Thymus (tissue), 11 donors: ENCODE results near the gene LTO1. TPM values are rescaled to one million over a fixed set of nuclear protein-coding genes. Genes with fewer than 3 reads are reported as not detected.

ENCODE experiments used
- DNase-seq, 9 donors: peaks; one replicate each; pipeline ENCODE4 v3.0.0-alpha.2; 2013; ENCODE audit warnings: low spot score in 9 of 9, low read depth in 6 of 9, missing footprints in 1 of 9
- H3K27ac ChIP-seq, 2 donors: one replicate each; pipeline ENCODE4 v1.5.1; 2013; ENCODE audit warnings: control low read depth in 1 of 2, low read depth in 1 of 2, low read length in 1 of 2, mild to moderate bottlenecking in 1 of 2, moderate library complexity in 1 of 2
- H3K27me3 ChIP-seq, 2 donors: one replicate each; pipeline ENCODE4 v1.5.1; 2013; ENCODE audit warnings: low read length in 1 of 2; ENCODE audit not compliant: control insufficient read depth in 2 of 2, insufficient read depth in 1 of 2
- H3K36me3 ChIP-seq, 2 donors: one replicate each; pipeline ENCODE4 v1.5.1; 2013; ENCODE audit warnings: low read length in 1 of 2, mild to moderate bottlenecking in 1 of 2, moderate library complexity in 1 of 2; ENCODE audit not compliant: control insufficient read depth in 2 of 2, insufficient read depth in 2 of 2
- H3K4me1 ChIP-seq, 2 donors: one replicate each; pipeline ENCODE4 v1.5.1; 2013; ENCODE audit warnings: low read length in 2 of 2; ENCODE audit not compliant: control insufficient read depth in 2 of 2, insufficient read depth in 2 of 2
- H3K4me3 ChIP-seq, 2 donors: one replicate each; pipeline ENCODE4 v1.5.1; 2013; ENCODE audit warnings: low read length in 2 of 2, control low read depth in 1 of 2, mild to moderate bottlenecking in 1 of 2
- H3K9me3 ChIP-seq, 2 donors: one replicate each; pipeline ENCODE4 v1.5.1; 2013; ENCODE audit warnings: low read length in 1 of 2, mild to moderate bottlenecking in 1 of 2; ENCODE audit not compliant: control insufficient read depth in 2 of 2, insufficient read depth in 1 of 2
- WGBS: extraction: QIAGEN DNeasy Blood & Tissue Kit; methylation state at CpG from one replicate; pipeline ENCODE4 v1.1.7; 2013; 5-methylcytosine and 5-hydroxymethylcytosine counted together
- polyA plus RNA-seq: library from polyadenylated mRNA; stranded (reverse); fragments of 200-250 nt; gene quantifications from one replicate; pipeline ENCODE4 v1.2.3, GENCODE V29; 2013
- total RNA-seq: library from RNA; stranded (reverse); fragments of 120-200 nt; gene quantifications from one replicate; pipeline ENCODE4 v1.2.4, GENCODE V29; 2013
- donor health status: healthy.

Gene LTO1
- total and polyA plus RNA-seq, 2 donors, result 11.8 to 29.3 TPM

- Histone ChIP-seq H3K4me3 (no peak overlapping the region), H3K27ac (no peak overlapping the region), H3K27me3 (peaks cover 3% of the 10 kb centered on the region in 2 donors), H3K4me1 (peaks cover 13 to 20% of the 10 kb centered on the region in 2 donors), H3K36me3 (peaks cover 28 to 40% of the 10 kb centered on the region in 2 donors), H3K9me3 (peaks cover 0 to 3% of the 10 kb centered on the region in 2 donors)
- no peak for DNase-seq
- 98% methylated on average over 10 of the region's 10 CpGs for WGBS
Measured at GRCh38 chr11:69671734-69672465, 3.3 kb downstream of the LTO1 start.

DNA sequence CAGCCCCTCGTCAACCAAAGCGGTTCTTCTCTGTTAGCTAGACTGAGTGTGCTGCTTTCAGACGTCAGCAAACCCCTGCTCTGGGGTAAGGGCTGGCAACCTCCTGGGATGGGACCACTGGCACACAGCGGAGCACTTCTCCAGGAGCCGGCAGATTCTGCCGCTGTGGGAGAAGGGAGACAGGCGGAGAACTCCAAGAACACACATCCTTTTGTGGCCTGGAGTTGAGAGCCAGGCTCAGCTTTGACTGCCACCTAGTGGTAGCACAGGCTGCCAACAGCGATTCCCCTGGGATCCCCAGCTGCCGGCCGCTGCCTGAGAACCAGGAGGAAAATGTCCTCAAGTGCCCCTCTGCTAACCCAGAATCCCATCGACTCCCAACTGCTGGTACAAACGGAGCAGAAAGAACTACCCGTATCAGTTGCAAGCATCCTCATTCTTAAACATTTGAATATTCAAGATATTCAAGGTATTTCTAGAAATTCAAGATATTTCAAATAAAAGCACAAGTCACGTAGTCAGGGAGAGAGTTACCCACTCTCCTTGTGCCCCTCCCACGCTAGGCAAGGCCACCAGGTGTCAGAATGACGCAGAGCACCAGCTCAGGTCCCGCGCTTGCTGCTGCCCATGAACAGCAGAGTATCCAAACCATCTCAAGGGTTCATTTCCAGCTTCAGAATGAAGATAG lies 4.9 kb downstream of the LTO1 start:
- peaks cover 0 to 3% of the 10 kb centered on the region in 2 donors for H3K9me3 ChIP-seq
- H3K27ac ChIP-seq, result no peak overlapping the region
- peak in 7 of 9 donors; percentile 11 to 56 (median 35) for DNase-seq
- no peaks in the 10 kb centered on the region for H3K27me3 ChIP-seq
- no peak overlapping the region for H3K4me3 ChIP-seq
- H3K4me1 ChIP-seq, result peaks cover 13 to 17% of the 10 kb centered on the region in 2 donors
- 64% methylated on average over 18 of the region's 18 CpGs for whole genome bisulfite sequencing
- peaks cover 36 to 53% of the 10 kb centered on the region in 2 donors for H3K36me3 ChIP-seq

DNA sequence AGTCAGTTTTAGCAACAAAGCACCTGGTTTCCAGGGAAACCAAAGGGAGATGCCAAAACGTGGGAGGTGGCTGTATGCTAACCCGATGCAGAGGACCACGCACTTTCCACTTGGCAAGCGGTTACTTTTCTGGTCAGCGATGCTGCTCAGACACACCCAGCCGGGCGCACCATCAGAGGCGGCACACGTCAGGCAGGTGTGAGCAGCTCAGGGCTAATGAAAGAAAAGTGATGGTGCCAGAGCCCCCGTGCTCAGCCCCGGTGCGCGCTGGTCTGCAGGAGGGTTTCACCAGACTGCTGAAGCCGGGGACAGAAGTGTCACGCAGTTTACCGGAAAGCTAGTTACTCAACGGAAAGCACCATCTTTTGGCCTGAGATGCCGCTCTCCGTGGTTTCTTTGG lies 5.7 kb downstream of the LTO1 start:
- Histone ChIP-seq H3K4me3 (no peak overlapping the region), H3K27me3 (no peaks in the 10 kb centered on the region), H3K9me3 (peaks cover 0 to 3% of the 10 kb centered on the region in 2 donors), H3K4me1 (peaks cover 10 to 15% of the 10 kb centered on the region in 2 donors), H3K36me3 (peaks cover 41 to 61% of the 10 kb centered on the region in 2 donors), H3K27ac (peak overlapping the region in 1 of 2 donors; percentile 32)
- no peak for DNase-seq
- 95% methylated on average over 19 of the region's 19 CpGs for WGBS

- peak in 1 of 9 donors; percentile 18 for DNase-seq
Measured at GRCh38 chr11:69667619-69668604, 7.2 kb downstream of the LTO1 start.

GRCh38 chr11:69666752-69667536 lies 8.2 kb downstream of the LTO1 start:
- DNase-seq, result no peak

More at GRCh38 chr11:69667619-69668604, 7.2 kb downstream of the LTO1 start:
- H3K27me3 ChIP-seq, result no peaks in the 10 kb centered on the region
- H3K27ac ChIP-seq, result peak overlapping the region in 1 of 2 donors; percentile 61
- H3K9me3 ChIP-seq, result peaks cover 0 to 3% of the 10 kb centered on the region in 2 donors
- peaks cover 0 to 8% of the 10 kb centered on the region in 2 donors for H3K4me1 ChIP-seq
- no peak overlapping the region for H3K4me3 ChIP-seq
- H3K36me3 ChIP-seq, result peaks cover 47 to 74% of the 10 kb centered on the region in 2 donors
- WGBS, result 96% methylated on average over 26 of the region's 26 CpGs

DNA sequence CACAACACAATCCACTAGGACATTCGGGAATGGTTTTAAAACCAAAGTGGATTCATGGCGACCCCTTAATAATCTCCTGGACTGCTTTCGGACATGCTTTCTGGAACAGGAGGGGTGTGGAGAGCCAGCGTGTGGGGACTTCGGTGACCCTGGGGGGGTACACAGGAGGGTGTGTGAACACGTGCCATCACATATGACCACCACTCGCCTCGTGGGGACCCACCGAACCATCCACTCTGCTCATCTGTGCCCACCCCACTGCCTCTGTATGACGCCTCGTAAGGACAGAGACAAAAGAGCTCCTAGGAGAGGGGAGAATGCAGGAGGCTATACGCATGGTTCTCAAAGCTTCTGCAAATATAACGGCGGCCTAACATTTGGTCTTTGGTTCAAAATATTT lies 8.9 kb downstream of the LTO1 start:
- Histone ChIP-seq H3K4me1 (peaks cover 0 to 8% of the 10 kb centered on the region in 2 donors), H3K36me3 (peaks cover 44 to 66% of the 10 kb centered on the region in 2 donors), H3K27ac (no peak overlapping the region), H3K4me3 (no peak overlapping the region), H3K9me3 (peaks cover 0 to 3% of the 10 kb centered on the region in 2 donors), H3K27me3 (no peaks in the 10 kb centered on the region)
- DNase-seq, result no peak
- 98% methylated on average over 14 of the region's 14 CpGs for WGBS

More at GRCh38 chr11:69666752-69667536, 8.2 kb downstream of the LTO1 start:
- Histone ChIP-seq H3K27ac (peak overlapping the region in 1 of 2 donors; percentile 61), H3K9me3 (peaks cover 0 to 3% of the 10 kb centered on the region in 2 donors), H3K4me3 (no peak overlapping the region), H3K4me1 (peaks cover 0 to 8% of the 10 kb centered on the region in 2 donors), H3K27me3 (no peaks in the 10 kb centered on the region), H3K36me3 (peaks cover 45 to 72% of the 10 kb centered on the region in 2 donors)
- WGBS, result 93% methylated on average over 33 of the region's 33 CpGs

GRCh38 chr11:69665669-69666068 lies 9.5 kb downstream of the LTO1 start:
- H3K27me3 ChIP-seq, result no peaks in the 10 kb centered on the region
- peaks cover 0 to 8% of the 10 kb centered on the region in 2 donors for H3K4me1 ChIP-seq
- peaks cover 42 to 69% of the 10 kb centered on the region in 2 donors for H3K36me3 ChIP-seq
- no peak overlapping the region for H3K27ac ChIP-seq
- H3K4me3 ChIP-seq, result no peak overlapping the region
- H3K9me3 ChIP-seq, result peaks cover 0 to 3% of the 10 kb centered on the region in 2 donors
- 97% methylated on average over 11 of the region's 11 CpGs for WGBS
- DNase-seq, result no peak

GRCh38 chr11:69664901-69665300 lies 10.3 kb downstream of the LTO1 start:
- DNase-seq, result no peak
- no peak overlapping the region for H3K27ac ChIP-seq
- peaks cover 0 to 8% of the 10 kb centered on the region in 2 donors for H3K4me1 ChIP-seq
- H3K4me3 ChIP-seq, result no peak overlapping the region
- H3K27me3 ChIP-seq, result no peaks in the 10 kb centered on the region
- WGBS, result 97% methylated on average over 8 of the region's 8 CpGs
- peaks cover 0 to 3% of the 10 kb centered on the region in 2 donors for H3K9me3 ChIP-seq
- H3K36me3 ChIP-seq, result peaks cover 38 to 66% of the 10 kb centered on the region in 2 donors
